ENCODE data around the gene TBCEL.
"Not testable (repeated sequence)": the region's sequence is repeated elsewhere in the genome, so short reads cannot be mapped to it uniquely, and the experiment has no call there.

Gene TBCEL

GRCh38 chr11:121029813-121030445 is 6.0 kb downstream of the TBCEL start:
- no peak for DNase-seq

- DNase-seq = no peak
Observed at GRCh38 chr11:121031167-121031566, 7.3 kb downstream of the TBCEL start.

- not testable (repeated sequence) for DNase-seq
Observed at GRCh38 chr11:121031648-121032047, 7.7 kb downstream of the TBCEL start.

- no peak for DNase-seq
Observed at GRCh38 chr11:121032546-121032945, 8.6 kb downstream of the TBCEL start.

GRCh38 chr11:121033635-121034034 is 9.7 kb downstream of the TBCEL start:
- DNase-seq = no peak

GRCh38 chr11:121035169-121035755 is 11.4 kb downstream of the TBCEL start:
- DNase-seq = no peak

- DNase-seq = no peak
Observed at GRCh38 chr11:121035780-121036179, 11.9 kb downstream of the TBCEL start.

- DNase-seq = no peak
Observed at GRCh38 chr11:121037016-121037415, 13.1 kb downstream of the TBCEL start.

- no peak for DNase-seq
Observed at GRCh38 chr11:121038648-121039409, 14.9 kb downstream of the TBCEL start.

- DNase-seq = no peak
Observed at GRCh38 chr11:121039971-121040613, 16.2 kb downstream of the TBCEL start.

GRCh38 chr11:121040614-121041002 is 16.7 kb downstream of the TBCEL start:
- DNase-seq = no peak

GRCh38 chr11:121041072-121041471 is 17.2 kb downstream of the TBCEL start:
- DNase-seq = no peak

- DNase-seq = no peak
Observed at GRCh38 chr11:121042296-121042695, 18.4 kb downstream of the TBCEL start.

GRCh38 chr11:121047926-121048325 is 24.0 kb downstream of the TBCEL start:
- DNase-seq = no peak

GRCh38 chr11:121048464-121049233 is 24.7 kb downstream of the TBCEL start:
- DNase-seq = no peak

GRCh38 chr11:121053244-121053643 is 29.3 kb downstream of the TBCEL start:
- no peak for DNase-seq

GRCh38 chr11:121054266-121054665 is 30.4 kb downstream of the TBCEL start:
- no peak for DNase-seq

- no peak for DNase-seq
Observed at GRCh38 chr11:121055076-121055475, 31.2 kb downstream of the TBCEL start.

GRCh38 chr11:121057922-121058321 is 34.0 kb downstream of the TBCEL start:
- DNase-seq = no peak

- DNase-seq = no peak
Observed at GRCh38 chr11:121058941-121059340, 35.0 kb downstream of the TBCEL start.

- peak; percentile 9 for DNase-seq
Observed at GRCh38 chr11:121059605-121060004, 35.7 kb downstream of the TBCEL start.

GRCh38 chr11:121063728-121064127 is 39.8 kb downstream of the TBCEL start:
- no peak for DNase-seq

- DNase-seq = no peak
Observed at GRCh38 chr11:121066623-121067022, 42.7 kb downstream of the TBCEL start.

All from CD4-positive, alpha-beta T cell treated with Interleukin-17A for 1 hour (primary cell).